ENCODE results near the gene MGAT5B. TPM values are rescaled to one million over a fixed set of nuclear protein-coding genes. Genes with fewer than 3 reads are reported as not detected.

The MGAT5B gene
- total RNA-seq, 1 experiment from 2014 or later = 4.9 TPM

GRCh38 chr17:76927982-76928381 lies 59.8 kb downstream of the MGAT5B start:
- ChIA-PET POLR2A (ENCODE audit: unreplicated experiment) (no interaction called here), CTCF (no interaction called here)
- intact Hi-C loops (cut with micrococcal nuclease) = no loop called here
- no peaks in the 10 kb centered on the region for H3K79me2 ChIP-seq (ENCODE audit: low read length)
- no peaks in the 10 kb centered on the region for H3F3A ChIP-seq (ENCODE audit: low read length, unreplicated experiment)
- DNase-seq (no peak), ATAC-seq (no peak)
- no peaks in the 10 kb centered on the region for H4K20me1 ChIP-seq (ENCODE audit: low read length)
- no peaks in the 10 kb centered on the region for H3K9me3 ChIP-seq (ENCODE audit: low read length)
- H2AFZ ChIP-seq (ENCODE audit: low read length) = no peak overlapping the region
- no TSS peak for BruUV-seq (replicated peaks)
- H3K9ac ChIP-seq (ENCODE audit: low read length) = no peak overlapping the region
- H3K4me3 ChIP-seq (ENCODE audit: low read length) = no peak overlapping the region
- H3K36me3 ChIP-seq (ENCODE audit: low read depth, low read length) = no peaks in the 10 kb centered on the region
- no peaks in the 10 kb centered on the region for H3K27me3 ChIP-seq (ENCODE audit: low read length)
- no peak overlapping the region for H3K27ac ChIP-seq (ENCODE audit: low read length)
- H3K4me2 ChIP-seq (ENCODE audit: low read length) = no peak overlapping the region
- H3K4me1 ChIP-seq (ENCODE audit: insufficient read depth, low read length) = no peaks in the 10 kb centered on the region
- TF ChIP-seq EZH2 (IDR thresholded peaks at IDR 0.05; ENCODE audit: low read length, unreplicated experiment) = no peak
- H3K9me2 ChIP-seq (replicated peaks; ENCODE audit: low read length) = no peaks in the 10 kb centered on the region

GRCh38 chr17:76929148-76929547 lies 60.9 kb downstream of the MGAT5B start:
- intact Hi-C loops (cut with micrococcal nuclease) = no loop called here
- Histone ChIP-seq H3K79me2 (ENCODE audit: low read length) (no peaks in the 10 kb centered on the region), H3K36me3 (ENCODE audit: low read depth, low read length) (no peaks in the 10 kb centered on the region), H3K27me3 (ENCODE audit: low read length) (no peaks in the 10 kb centered on the region), H3K27ac (ENCODE audit: low read length) (no peak overlapping the region), H3K9ac (ENCODE audit: low read length) (no peak overlapping the region), H3K4me3 (ENCODE audit: low read length) (no peak overlapping the region), H3K9me3 (ENCODE audit: low read length) (no peaks in the 10 kb centered on the region), H3K4me2 (ENCODE audit: low read length) (no peak overlapping the region), H3F3A (ENCODE audit: low read length, unreplicated experiment) (no peaks in the 10 kb centered on the region), H2AFZ (ENCODE audit: low read length) (no peak overlapping the region), H4K20me1 (ENCODE audit: low read length) (no peaks in the 10 kb centered on the region), H3K9me2 (replicated peaks; ENCODE audit: low read length) (no peaks in the 10 kb centered on the region), H3K4me1 (ENCODE audit: insufficient read depth, low read length) (no peaks in the 10 kb centered on the region)
- ATAC-seq = no peak
- DNase-seq = no peak
- TF ChIP-seq EZH2 (IDR thresholded peaks at IDR 0.05; ENCODE audit: low read length, unreplicated experiment) (no peak), EZH2phosphoT487 (IDR thresholded peaks at IDR 0.05; ENCODE audit: borderline replicate concordance, low read length) (no peak), CTCF (conservative IDR thresholded peaks at IDR 0.05; ENCODE audit: low read depth, low read length) (no peak)
- no TSS peak for BruUV-seq (replicated peaks)
- CTCF ChIA-PET = no interaction called here
- POLR2A ChIA-PET (ENCODE audit: unreplicated experiment) = no interaction called here

GRCh38 chr17:76929601-76930000 lies 61.4 kb downstream of the MGAT5B start:
- Histone ChIP-seq H4K20me1 (ENCODE audit: low read length) (no peaks in the 10 kb centered on the region), H3F3A (ENCODE audit: low read length, unreplicated experiment) (no peaks in the 10 kb centered on the region), H3K9me2 (replicated peaks; ENCODE audit: low read length) (no peaks in the 10 kb centered on the region), H3K4me3 (ENCODE audit: low read length) (no peak overlapping the region), H3K4me1 (ENCODE audit: insufficient read depth, low read length) (peaks cover under 1% of the 10 kb centered on the region; the same call in 1 of the 2 replicates), H3K4me2 (ENCODE audit: low read length) (no peak overlapping the region), H3K27ac (ENCODE audit: low read length) (no peak overlapping the region), H3K36me3 (ENCODE audit: low read depth, low read length) (no peaks in the 10 kb centered on the region), H3K27me3 (ENCODE audit: low read length) (no peaks in the 10 kb centered on the region), H3K9ac (ENCODE audit: low read length) (no peak overlapping the region), H2AFZ (ENCODE audit: low read length) (no peak overlapping the region), H3K79me2 (ENCODE audit: low read length) (no peaks in the 10 kb centered on the region), H3K9me3 (ENCODE audit: low read length) (no peaks in the 10 kb centered on the region)
- TF ChIP-seq EZH2 (IDR thresholded peaks at IDR 0.05; ENCODE audit: low read length, unreplicated experiment) = no peak
- no peak for TF ChIP-seq EZH2phosphoT487 (IDR thresholded peaks at IDR 0.05; ENCODE audit: borderline replicate concordance, low read length)
- no peak for TF ChIP-seq CTCF (conservative IDR thresholded peaks at IDR 0.05; ENCODE audit: low read depth, low read length)
- ATAC-seq = no peak
- CTCF ChIA-PET = no interaction called here
- intact Hi-C loops (cut with micrococcal nuclease) = no loop called here
- POLR2A ChIA-PET (ENCODE audit: unreplicated experiment) = no interaction called here
- no peak for DNase-seq
- no TSS peak for BruUV-seq (replicated peaks)
